GM23338 (cell line): ENCODE results near the gene TLR3.
A peak's percentile ranks its signal among the peaks of the same experiment; 100 is the strongest.

Experiments used
- CREB1 ChIP-seq: fragments of 250-450 bp; sonication (Bioruptor Pico); IDR thresholded peaks from 2 replicates; pipeline ENCODE4 v1.5.0; 2020; ENCODE audit warnings: low read depth, mild to moderate bottlenecking, moderate library complexity
- ETS1 ChIP-seq: IDR thresholded peaks from 2 replicates; pipeline ENCODE4 v1.6.1; 2016; ENCODE audit warnings: antibody characterized with exemption
- EZH2 ChIP-seq: fragments of 200-600 bp; sonication (generic); IDR thresholded peaks from one replicate; pipeline ENCODE4 v1.8.0; 2017; ENCODE audit warnings: antibody characterized with exemption, mild to moderate bottlenecking, low read depth; ENCODE audit not compliant: unreplicated experiment
- EZH2phosphoT487 ChIP-seq: fragments of 200-600 bp; sonication (generic); IDR thresholded peaks from one replicate; pipeline ENCODE4 v1.8.1; 2018; ENCODE audit warnings: antibody characterized with exemption; ENCODE audit not compliant: unreplicated experiment
- POLR2AphosphoS5 ChIP-seq: IDR thresholded peaks from 2 replicates; pipeline ENCODE4 v1.6.1; 2016; ENCODE audit warnings: antibody characterized with exemption, low read depth
- REST ChIP-seq: IDR thresholded peaks from one replicate; pipeline ENCODE4 v1.6.1; 2018; ENCODE audit warnings: antibody characterized with exemption; ENCODE audit not compliant: unreplicated experiment
- STAT1 ChIP-seq: IDR thresholded peaks from one replicate; pipeline ENCODE4 v1.6.1; 2016; ENCODE audit warnings: antibody characterized with exemption; ENCODE audit not compliant: unreplicated experiment
- TF ChIP-seq, protein P1 (sequence below), 2 experiments: fragments of 200-600 bp in 1 of 2; sonication (generic) in 1 of 2; conservative IDR thresholded peaks; 2 replicates each; pipeline versions ENCODE4 v1.5.1 to v1.6.1; 2016 to 2017; ENCODE audit warnings: antibody characterized with exemption in 2 of 2, low read depth in 2 of 2, mild to moderate bottlenecking in 2 of 2, moderate library complexity in 1 of 2

DNA sequence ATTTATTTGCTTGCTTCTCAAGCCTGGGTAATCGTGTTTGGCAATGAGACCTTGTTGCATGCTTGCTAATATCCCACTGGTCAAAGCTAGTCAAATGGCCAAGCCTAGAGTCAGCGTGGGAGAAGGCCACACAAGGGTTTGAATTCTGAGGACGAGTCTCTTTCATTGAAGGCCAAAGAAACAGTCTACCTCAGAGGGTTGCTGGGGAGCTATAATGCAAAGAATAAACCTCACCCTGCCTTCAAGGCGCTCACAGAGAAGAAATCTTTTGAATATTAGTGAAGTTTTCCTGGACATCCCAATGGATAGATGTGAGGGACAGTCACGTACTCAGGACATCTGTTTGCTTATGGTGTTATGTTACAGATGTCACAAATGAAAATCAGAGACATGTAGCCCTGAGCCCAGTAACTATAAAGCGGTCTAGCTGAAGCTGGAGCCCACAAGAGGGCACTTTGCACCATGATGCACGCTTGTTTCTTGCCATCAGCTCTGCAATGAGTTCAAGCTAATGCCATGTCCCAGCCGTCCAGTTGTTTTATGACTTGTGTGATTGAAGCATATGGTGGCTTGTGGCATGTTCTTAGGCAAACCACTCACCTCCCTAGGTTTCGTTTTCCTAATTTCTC, 1.1 kb upstream of the TLR3 start:
- TF ChIP-seq, protein P1, sequence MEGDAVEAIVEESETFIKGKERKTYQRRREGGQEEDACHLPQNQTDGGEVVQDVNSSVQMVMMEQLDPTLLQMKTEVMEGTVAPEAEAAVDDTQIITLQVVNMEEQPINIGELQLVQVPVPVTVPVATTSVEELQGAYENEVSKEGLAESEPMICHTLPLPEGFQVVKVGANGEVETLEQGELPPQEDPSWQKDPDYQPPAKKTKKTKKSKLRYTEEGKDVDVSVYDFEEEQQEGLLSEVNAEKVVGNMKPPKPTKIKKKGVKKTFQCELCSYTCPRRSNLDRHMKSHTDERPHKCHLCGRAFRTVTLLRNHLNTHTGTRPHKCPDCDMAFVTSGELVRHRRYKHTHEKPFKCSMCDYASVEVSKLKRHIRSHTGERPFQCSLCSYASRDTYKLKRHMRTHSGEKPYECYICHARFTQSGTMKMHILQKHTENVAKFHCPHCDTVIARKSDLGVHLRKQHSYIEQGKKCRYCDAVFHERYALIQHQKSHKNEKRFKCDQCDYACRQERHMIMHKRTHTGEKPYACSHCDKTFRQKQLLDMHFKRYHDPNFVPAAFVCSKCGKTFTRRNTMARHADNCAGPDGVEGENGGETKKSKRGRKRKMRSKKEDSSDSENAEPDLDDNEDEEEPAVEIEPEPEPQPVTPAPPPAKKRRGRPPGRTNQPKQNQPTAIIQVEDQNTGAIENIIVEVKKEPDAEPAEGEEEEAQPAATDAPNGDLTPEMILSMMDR (conservative IDR thresholded peaks at IDR 0.05; ENCODE audit: low read depth in 2 of 2), result peak; percentile 53 to 81
- TF ChIP-seq POLR2AphosphoS5 (no peak), EZH2phosphoT487 (no peak), REST (no peak), EZH2 (no peak), ETS1 (no peak), STAT1 (no peak), CREB1 (CRISPR knock-in tag) (no peak)
